Testis (tissue), 2 donors: ENCODE measurements around the gene WSB1.

Source experiments
- CTCF ChIP-seq, 3 experiments: fragments of 450-650 bp in 2 of 3; fragments of 200-600 bp in 1 of 3; sonication (generic) in 1 of 3; IDR thresholded peaks; one replicate each; pipeline ENCODE4 v1.5.1; 2016 to 2019; ENCODE audit warnings: antibody characterized with exemption in 3 of 3, mild to moderate bottlenecking in 2 of 3, moderate library complexity in 1 of 3
- POLR2A ChIP-seq: fragments of 450-650 bp; IDR thresholded peaks from one replicate; pipeline ENCODE4 v1.6.1; 2017; ENCODE audit warnings: antibody characterized with exemption, mild to moderate bottlenecking, moderate library complexity

- no peak for TF ChIP-seq CTCF (IDR thresholded peaks at IDR 0.05)
- no peak for TF ChIP-seq POLR2A
Observed at GRCh38 chr17:27341041-27341471, 47.1 kb downstream of the WSB1 start.
